Measurements from ENCODE around the gene TMEM98. TPM values are rescaled to one million over a fixed set of nuclear protein-coding genes. Genes with fewer than 3 reads are reported as not detected.

The TMEM98 gene
- total and polyA plus RNA-seq, 2 of the 8 experiments (the other 6 are each of a cell fraction or from before 2014, with no cell fraction given): 86.1 to 232 TPM

GRCh38 chr17:32971171-32971570 is 43.2 kb downstream of the TMEM98 start (continued):
- TF ChIP-seq EP300 (IDR thresholded peaks at IDR 0.05; ENCODE audit: borderline replicate concordance in 1 of 2, low read depth in 2 of 2, low read length in 2 of 2) (no peak), RXRA (IDR thresholded peaks at IDR 0.05; ENCODE audit: insufficient read depth, low read depth, low read length) (no peak)
